ENCODE measurements around the gene CXCR2.

GRCh38 chr2:218155953-218156479 lies 30.2 kb downstream of the CXCR2 start:
- TF ChIP-seq CTCF (IDR thresholded peaks at IDR 0.05; ENCODE audit: insufficient read depth, low read length, poor library complexity, severe bottlenecking) (no peak), EZH2phosphoT487 (conservative IDR thresholded peaks at IDR 0.05; ENCODE audit: low read length) (no peak)
